K562 (cell line): Measurements from ENCODE around the gene ICE2. TPM values are rescaled to one million over a fixed set of nuclear protein-coding genes. Genes with fewer than 3 reads are reported as not detected.

Source experiments
- ATF7 ChIP-seq: fragments of 450-650 bp; IDR thresholded peaks from 2 replicates; pipeline ENCODE4 v1.7.1; 2014; ENCODE audit warnings: mild to moderate bottlenecking, moderate library complexity
- FUS ChIP-seq: fragments of 200-400 bp; formaldehyde crosslinking; optimal IDR thresholded peaks from 2 replicates; pipeline ENCODE3; 2017; ENCODE audit warnings: low read depth, low read length
- GATA2 ChIP-seq: sonication (generic); formaldehyde crosslinking; IDR thresholded peaks from 2 replicates; pipeline ENCODE4 v1.4.0; 2020; ENCODE audit warnings: mild to moderate bottlenecking, missing genetic modification reagents
- HDAC3 ChIP-seq: fragments of 450-650 bp; IDR thresholded peaks from 2 replicates; pipeline ENCODE4 v1.6.1; 2018; ENCODE audit warnings: borderline replicate concordance, mild to moderate bottlenecking, moderate library complexity; ENCODE audit not compliant: partially characterized antibody
- MEF2A ChIP-seq: IDR thresholded peaks from 2 replicates; pipeline ENCODE4 v1.6.1; 2011; ENCODE audit warnings: low read depth, mild to moderate bottlenecking, low read length, moderate library complexity; ENCODE audit not compliant: control insufficient read depth
- NONO ChIP-seq, 2 experiments: fragments of 200-400 bp in 1 of 2; fragments of 450-650 bp in 1 of 2; formaldehyde crosslinking in 1 of 2; IDR thresholded peaks; 2 replicates each; pipeline ENCODE4 v1.6.1; 2017; ENCODE audit warnings: low read depth in 2 of 2, mild to moderate bottlenecking in 2 of 2, moderate library complexity in 2 of 2, low read length in 1 of 2
- REST ChIP-seq, 2 experiments: fragments of 450-650 bp; formaldehyde crosslinking in 1 of 2; IDR thresholded peaks; 2 replicates each; pipeline versions ENCODE4 v1.4.0 to v1.6.1; 2014 to 2020; ENCODE audit warnings: mild to moderate bottlenecking in 2 of 2, borderline replicate concordance in 1 of 2, low read depth in 1 of 2
- SIN3A ChIP-seq, 2 experiments: fragments of 150-350 bp in 1 of 2; IDR thresholded peaks; 2 replicates each; pipeline ENCODE4 v1.6.1; 2011 to 2016; ENCODE audit warnings: borderline replicate concordance in 2 of 2, low read depth in 2 of 2, low read length in 2 of 2, mild to moderate bottlenecking in 2 of 2, moderate library complexity in 2 of 2; ENCODE audit not compliant: control insufficient read depth in 1 of 2
- SMAD4 ChIP-seq: fragments of 250-450 bp; sonication (Bioruptor Pico); conservative IDR thresholded peaks from 2 replicates; pipeline ENCODE4 v1.8.0; 2021; ENCODE audit warnings: inconsistent platforms, mild to moderate bottlenecking, moderate library complexity
- TRIM28 ChIP-seq: fragments of 450-650 bp; IDR thresholded peaks from 2 replicates; pipeline ENCODE4 v1.6.1; 2017
- U2AF1 ChIP-seq: fragments of 200-400 bp; formaldehyde crosslinking; optimal IDR thresholded peaks from 2 replicates; pipeline ENCODE3; 2017; ENCODE audit warnings: mild to moderate bottlenecking, low read depth, low read length, moderate library complexity
- ZFP1 ChIP-seq: fragments of 450-650 bp; formaldehyde crosslinking; IDR thresholded peaks from 2 replicates; pipeline ENCODE4 v1.4.0; 2020; ENCODE audit warnings: mild to moderate bottlenecking, mixed read lengths
- ZFPM2 ChIP-seq: fragments of 250-450 bp; sonication (Bioruptor Pico); IDR thresholded peaks from 2 replicates; pipeline ENCODE4 v1.5.1; 2022; ENCODE audit warnings: mild to moderate bottlenecking
- ZKSCAN1 ChIP-seq: fragments of 150-350 bp; IDR thresholded peaks from 2 replicates; pipeline ENCODE4 v1.6.1; 2016; ENCODE audit warnings: low read depth, low read length
- ZNF175 ChIP-seq: fragments of 200-800 bp; sonication (Bioruptor generic); IDR thresholded peaks from 2 replicates; pipeline ENCODE4 v1.6.1; 2016; ENCODE audit warnings: low read depth, mild to moderate bottlenecking, missing genetic modification characterization, missing compliant biosample characterization
- ZNF316 ChIP-seq: fragments of 450-650 bp; IDR thresholded peaks from 2 replicates; pipeline ENCODE4 v1.6.1; 2016
- polyA plus RNA-seq, 8 experiments: library from polyadenylated mRNA; depleted of rRNA in 4 of 8; stranded (reverse) in 5 of 8; unstranded in 3 of 8; fragments of >200 nt; fragmentation: Nextera tagmentation in 2 of 8; fragmentation: Illumina TruSeq in 1 of 8; extraction: Ambion mirVana in 2 of 8; extraction: Trizol in 1 of 8; gene quantifications; 2 replicates each; pipeline versions ENCODE4 v1.2.1 to v1.2.3, GENCODE V29; 2011 to 2014; ENCODE audit warnings: inconsistent platforms in 1 of 8, missing spikeins in 1 of 8
- total RNA-seq, 7 experiments: library from RNA; depleted of rRNA in 6 of 7; stranded (reverse); fragments of >200 nt in 6 of 7; fragmentation: Illumina TruSeq in 2 of 7; extraction: Trizol in 2 of 7; gene quantifications; 2 replicates each; pipeline versions ENCODE4 v1.2.1 to v1.2.3, GENCODE V29; 2011 to 2021; ENCODE audit warnings: low replicate concordance in 1 of 7

The ICE2 gene
- total and polyA plus RNA-seq, 9 of the 15 experiments (the other 6 are each of a cell fraction or from before 2014, with no cell fraction given) = 21.8 to 87.9 (median 58.1) TPM

GRCh38 chr15:60479361-60480110 is 594 bp upstream of the ICE2 start (continued):
- no peak for TF ChIP-seq MEF2A
- TF ChIP-seq GATA2 (CRISPR knock-in tag) = no peak
- no peak for TF ChIP-seq FUS
- 0 out of 2 replicates have a peak, but pooled peaks have one; percentile 6 for TF ChIP-seq SMAD4 (CRISPR knock-in tag)
- no peak for TF ChIP-seq ZNF316
- TF ChIP-seq HDAC3 = peak; percentile 68
- no peak for TF ChIP-seq ZFP1
- 0 out of 2 replicates have a peak, but pooled peaks have one; percentile 34 for TF ChIP-seq TRIM28
- TF ChIP-seq U2AF1 = no peak
- no peak for TF ChIP-seq ZFPM2
- no peak for TF ChIP-seq SIN3A (IDR thresholded peaks at IDR 0.05; ENCODE audit: borderline replicate concordance in 2 of 2, control insufficient read depth in 1 of 2, low read depth in 2 of 2, low read length in 2 of 2)
- no peak for TF ChIP-seq ZNF175 (CRISPR knock-in tag)
- 0 out of 4 replicates have a peak, but pooled peaks of 1 of the 2 experiments have one; percentile 1 for TF ChIP-seq NONO (IDR thresholded peaks at IDR 0.05; ENCODE audit: low read depth in 2 of 2, low read length in 1 of 2)
- TF ChIP-seq ATF7 = no peak
- no peak for TF ChIP-seq REST (IDR thresholded peaks at IDR 0.05; ENCODE audit: borderline replicate concordance)
- no peak for TF ChIP-seq REST (CRISPR knock-in tag; IDR thresholded peaks at IDR 0.05; ENCODE audit: low read depth)
- TF ChIP-seq ZKSCAN1 = peak; percentile 98
